H1 (cell line): ENCODE data around the gene WEE1. TPM values are rescaled to one million over a fixed set of nuclear protein-coding genes. Genes with fewer than 3 reads are reported as not detected.

Source experiments
- SUZ12 ChIP-seq: fragments of 200-600 bp; sonication (generic); IDR thresholded peaks from 2 replicates; pipeline ENCODE4 v1.6.1; 2012; ENCODE audit warnings: mild to moderate bottlenecking, inconsistent platforms, low read length, moderate library complexity, mixed read lengths
- polyA plus RNA-seq, 7 experiments: library from polyadenylated mRNA; depleted of rRNA in 3 of 7; stranded (reverse) in 5 of 7; unstranded in 2 of 7; fragments of >200 nt in 5 of 7; fragments of 200-250 nt in 2 of 7; gene quantifications; 1 replicate in 5 of 7; 2 replicates in 1 of 7; 4 replicates in 1 of 7; pipeline versions ENCODE4 v1.2.1 to v1.2.3, GENCODE V29; 2011 to 2013; ENCODE audit warnings: missing spikeins in 2 of 7, mixed read lengths in 2 of 7
- total RNA-seq: library from RNA; stranded (reverse); fragmentation: NEBNext Ultra II Directional; extraction: Animal tissue kit (Norgen Biotek cat#: 25700); gene quantifications from 2 replicates; pipeline ENCODE4 v1.2.1, GENCODE V29; 2021

The WEE1 gene
- total and polyA plus RNA-seq, 2 of the 8 experiments (the other 6 are each of a cell fraction or from before 2014, with no cell fraction given) = 40.8 to 120 TPM

DNA sequence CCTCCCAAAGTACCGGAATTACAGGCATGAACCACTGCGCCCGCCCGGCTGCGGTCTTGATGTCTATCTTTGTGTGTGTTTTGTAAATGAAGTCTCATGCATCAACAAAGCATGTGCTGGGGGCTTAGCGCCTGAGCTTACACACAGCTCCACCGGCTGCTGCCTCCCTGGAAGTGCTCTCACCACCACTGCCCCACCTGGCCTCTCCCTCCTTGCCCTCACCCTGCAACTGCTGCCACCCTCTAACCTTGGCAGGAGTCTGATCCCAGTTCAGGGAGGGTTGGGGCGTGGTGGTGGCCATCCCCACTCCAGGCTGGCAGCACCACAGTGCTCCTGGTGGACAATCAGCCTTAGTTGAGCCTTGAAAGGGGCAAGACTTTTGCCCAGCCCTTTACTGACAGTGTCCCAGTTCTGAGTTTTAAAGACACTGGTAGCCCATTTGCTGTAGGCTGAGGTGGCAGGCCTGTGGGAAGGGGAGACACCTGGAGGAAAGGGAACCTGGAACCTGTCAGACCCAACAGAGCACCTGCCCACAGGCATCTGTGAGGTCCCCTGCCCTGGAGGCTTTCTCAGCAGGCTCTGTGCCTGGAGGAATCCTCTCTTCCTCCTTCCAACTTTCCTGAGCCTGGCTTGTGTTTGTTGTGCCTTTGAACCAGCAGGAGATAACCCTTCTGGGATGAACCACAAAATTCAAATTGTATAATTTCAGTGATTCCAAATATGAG lies 42.4 kb upstream of the WEE1 start (continued):
- TF ChIP-seq SUZ12 = no peak
